Erythroblast (primary cell): ENCODE measurements around the gene PTMA.
A peak's percentile ranks its signal among the peaks of the same experiment; 100 is the strongest.

Experiments used
- DNase-seq, 2 experiments: peaks; one replicate each; lab custom pipeline; 2025; lab: John Stamatoyannopoulos, UW
- GATA1 ChIP-seq: IDR thresholded peaks from 2 replicates; pipeline ENCODE4 v1.6.1; 2011; ENCODE audit warnings: low read depth, mild to moderate bottlenecking, control low read depth, low read length, moderate library complexity
- POLR2A ChIP-seq: IDR thresholded peaks from 2 replicates; pipeline ENCODE4 v1.6.1; 2011; ENCODE audit warnings: mild to moderate bottlenecking, low read length

Gene PTMA

DNA sequence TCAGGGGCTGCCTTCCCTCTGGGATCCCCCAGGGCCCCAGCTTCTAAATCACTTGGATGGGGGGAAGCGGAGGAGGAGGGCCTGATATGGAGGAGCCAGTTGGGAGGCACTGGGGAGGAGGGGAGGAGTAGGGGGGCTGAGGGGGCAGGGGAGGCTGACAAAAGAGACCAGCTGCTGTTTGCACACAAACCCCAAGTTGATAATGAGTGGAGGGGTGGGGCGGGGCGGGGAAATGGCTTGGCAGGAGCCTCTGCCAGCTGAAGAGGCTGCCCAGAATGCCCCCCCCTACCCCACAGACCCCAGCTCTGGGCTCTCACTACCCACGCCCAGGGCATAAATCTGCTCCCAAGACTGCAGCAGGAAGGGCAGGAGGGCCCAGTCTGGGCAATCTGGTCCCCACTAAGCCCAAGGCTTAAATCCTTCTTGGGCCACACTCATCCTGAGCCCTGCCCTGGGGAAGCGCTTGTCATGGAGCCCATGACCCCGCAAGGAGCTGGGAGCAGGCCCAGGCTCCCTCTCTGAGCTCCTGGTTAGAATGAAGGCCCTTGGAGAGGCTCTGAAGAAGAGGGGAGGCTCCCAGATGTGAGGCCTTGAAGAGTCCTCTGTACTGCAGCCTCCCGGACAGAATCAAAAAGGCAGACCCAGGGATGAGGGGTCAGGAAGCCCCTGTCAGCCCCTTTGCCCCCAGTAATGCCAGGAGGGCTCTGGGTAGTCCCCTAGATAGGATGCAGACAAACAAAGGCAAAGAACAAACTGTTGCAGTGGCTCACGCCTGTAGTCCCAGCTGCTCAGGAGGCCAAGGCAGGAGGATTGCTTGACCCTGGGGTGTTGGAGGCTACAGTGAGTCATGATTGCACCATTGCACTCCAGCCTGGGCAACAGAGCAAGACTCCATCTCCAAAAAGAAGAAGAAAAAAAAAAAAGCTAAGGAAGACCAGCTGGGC lies 24.8 kb upstream of the PTMA start:
- no peak for DNase-seq
- TF ChIP-seq POLR2A (no peak), GATA1 (no peak)

DNA sequence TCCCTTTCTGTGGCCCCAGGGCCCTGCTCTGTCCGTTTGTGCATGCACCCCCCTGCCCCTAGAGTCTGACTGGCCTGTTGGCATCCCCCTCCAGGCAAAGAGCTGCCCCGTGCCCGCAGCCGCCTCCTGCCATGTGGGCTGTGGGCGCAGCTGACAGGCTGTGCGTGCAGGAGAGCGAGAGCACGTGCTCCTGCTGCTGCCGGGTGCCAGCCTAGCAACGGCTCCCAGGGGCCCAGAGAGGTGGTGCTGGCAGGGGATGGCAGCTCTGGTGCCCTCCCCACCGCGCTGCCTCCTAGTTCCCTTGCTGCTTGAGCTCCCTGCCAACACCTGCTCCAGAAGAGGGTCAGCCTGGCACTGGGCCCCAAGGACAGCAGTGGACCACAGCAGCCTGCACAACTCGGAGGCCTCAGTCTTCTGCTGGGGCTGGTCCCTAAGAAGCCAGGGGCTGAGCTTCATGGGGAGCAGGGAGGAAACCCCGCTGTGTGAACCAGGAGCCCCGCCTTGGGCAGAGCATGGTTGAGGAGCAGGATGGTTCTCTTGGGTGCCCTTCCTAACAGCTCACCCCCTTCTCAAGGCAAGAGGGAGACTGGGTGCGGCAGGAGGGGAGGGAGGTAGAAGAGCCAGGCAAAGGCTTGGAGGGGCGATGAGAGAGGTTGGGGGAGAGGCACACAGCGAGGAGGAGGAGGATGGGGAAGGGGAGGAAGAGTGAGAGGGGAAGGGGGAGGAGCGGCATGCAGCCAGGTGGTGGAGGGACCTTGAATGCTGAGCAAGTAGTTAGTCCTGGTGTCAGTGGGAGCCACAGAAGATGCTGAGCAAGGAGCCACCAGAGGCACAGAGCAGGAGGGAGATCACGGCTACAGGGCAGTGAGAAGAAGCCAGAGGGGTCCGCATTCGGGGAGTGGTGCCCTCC lies 23.8 kb upstream of the PTMA start:
- DNase-seq: no peak
- no peak for TF ChIP-seq POLR2A
- no peak for TF ChIP-seq GATA1

DNA sequence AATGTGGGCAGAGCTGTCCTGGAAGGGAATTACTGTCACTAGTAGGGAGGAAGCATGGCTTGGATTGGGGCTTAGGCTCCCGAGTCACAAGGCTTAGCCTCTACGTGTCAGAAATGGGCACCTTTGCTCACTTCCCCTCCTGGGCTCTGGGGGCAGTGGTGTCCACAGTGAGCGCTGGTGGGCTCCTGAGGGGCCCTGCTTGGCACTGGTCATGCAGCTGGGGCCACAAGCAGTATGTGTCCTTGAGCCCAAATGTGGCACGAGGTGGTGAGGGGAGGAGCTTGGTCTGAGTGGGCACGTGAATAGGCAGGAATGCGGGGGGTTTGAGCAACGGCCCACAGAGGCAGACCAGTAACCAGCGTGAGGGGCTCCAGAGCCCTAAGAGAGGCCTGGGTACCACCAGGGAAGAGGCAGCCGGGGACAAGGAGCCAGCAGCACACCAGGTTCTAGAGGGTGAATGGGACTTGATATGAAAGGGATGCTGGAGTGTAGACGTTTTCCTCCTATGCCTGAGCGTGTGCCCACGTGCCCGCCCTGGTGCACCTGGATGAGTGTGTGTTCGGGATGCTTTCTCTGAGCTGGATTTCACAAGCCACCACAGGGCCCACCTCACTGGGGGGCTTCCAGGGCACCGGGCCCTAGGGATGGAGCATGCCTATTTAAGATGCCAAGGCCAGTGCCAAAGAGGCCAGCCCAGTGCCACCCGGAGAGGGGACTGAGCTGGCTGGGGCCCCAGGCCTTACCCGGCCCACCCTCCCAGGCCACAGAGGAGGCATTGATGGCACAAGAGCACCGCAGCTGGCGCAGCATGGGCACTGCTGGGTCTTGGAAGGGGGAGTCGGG lies 22.8 kb upstream of the PTMA start:
- TF ChIP-seq GATA1: no peak
- TF ChIP-seq POLR2A: no peak
- no peak for DNase-seq

DNA sequence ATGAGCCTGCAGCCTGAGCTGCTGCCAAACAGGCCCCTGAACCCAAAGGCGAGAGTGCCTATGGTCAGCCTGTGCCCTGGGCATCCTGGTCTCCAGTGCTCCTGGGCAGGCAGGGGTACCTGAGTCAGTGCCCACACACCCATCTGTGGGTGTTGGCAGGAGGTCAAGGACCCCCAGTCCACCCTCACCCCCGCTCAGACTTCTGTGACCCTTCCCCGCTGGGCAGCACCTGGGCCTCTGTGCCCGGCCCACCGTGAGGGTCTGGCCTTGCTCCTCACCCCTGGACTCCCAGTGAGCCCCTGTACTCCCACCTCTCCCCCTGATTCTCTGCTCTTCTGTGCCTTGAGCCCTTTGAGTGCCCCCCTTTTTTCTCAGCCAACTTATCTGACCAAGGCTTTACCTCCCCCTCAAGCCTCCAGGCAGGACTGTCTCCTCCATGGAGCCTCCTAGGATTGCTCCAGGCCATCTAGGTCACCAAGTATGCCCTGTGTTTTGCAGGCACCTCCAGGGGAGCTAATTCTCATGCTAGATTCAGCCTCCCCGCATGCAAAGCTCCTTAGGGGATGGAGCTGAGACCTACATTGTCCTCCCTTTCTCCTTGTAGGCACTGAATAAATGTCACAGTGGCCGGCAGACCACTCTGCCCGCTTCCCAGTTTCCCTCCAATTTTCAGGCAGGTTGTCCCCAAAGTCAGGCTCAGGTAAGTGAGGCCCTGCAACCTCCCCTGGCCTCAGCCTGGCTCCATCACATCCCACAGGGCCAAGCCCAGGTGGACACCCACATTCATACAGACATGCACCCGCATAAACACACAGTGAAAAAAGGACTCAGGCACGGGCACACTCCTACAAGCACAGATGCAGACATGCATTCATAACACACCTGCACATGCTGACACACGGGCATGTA lies 21.9 kb upstream of the PTMA start:
- DNase-seq: no peak
- TF ChIP-seq GATA1: no peak
- no peak for TF ChIP-seq POLR2A

DNA sequence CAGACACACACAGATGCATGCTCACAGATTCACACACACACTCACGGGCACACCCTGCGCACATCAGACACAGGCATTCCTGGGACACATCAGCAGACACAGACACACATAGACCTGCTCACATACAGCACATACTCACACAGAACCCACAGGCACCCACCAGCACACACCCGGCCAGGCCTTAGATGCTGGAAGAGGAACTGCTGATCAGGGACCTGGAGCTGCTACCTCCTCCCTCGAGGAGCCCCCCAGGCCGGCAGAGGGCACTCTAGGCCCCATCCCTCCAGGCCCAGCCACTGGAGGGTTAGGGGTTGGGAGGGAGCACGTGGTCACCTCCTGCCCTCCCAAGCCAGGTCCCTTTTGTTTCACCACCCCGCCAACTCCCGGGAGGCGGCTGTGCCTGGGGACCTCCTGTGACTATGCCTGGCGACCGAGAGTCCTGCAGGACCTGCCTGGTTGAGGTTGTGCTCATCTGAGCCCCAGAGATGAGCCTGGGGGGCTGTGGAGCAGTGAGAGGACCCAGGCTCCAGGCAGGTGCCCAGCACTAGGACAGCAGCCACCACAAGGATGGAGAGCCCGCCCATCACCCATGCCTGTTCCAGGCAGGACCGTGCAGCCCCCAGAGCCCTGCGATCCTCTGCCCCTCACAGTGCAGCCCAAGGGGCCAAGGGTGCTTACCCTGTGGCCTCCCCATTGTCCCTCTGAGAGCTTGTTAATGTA lies 21.0 kb upstream of the PTMA start:
- TF ChIP-seq POLR2A (no peak), GATA1 (no peak)
- peak; percentile 69 to 71 for DNase-seq

DNA sequence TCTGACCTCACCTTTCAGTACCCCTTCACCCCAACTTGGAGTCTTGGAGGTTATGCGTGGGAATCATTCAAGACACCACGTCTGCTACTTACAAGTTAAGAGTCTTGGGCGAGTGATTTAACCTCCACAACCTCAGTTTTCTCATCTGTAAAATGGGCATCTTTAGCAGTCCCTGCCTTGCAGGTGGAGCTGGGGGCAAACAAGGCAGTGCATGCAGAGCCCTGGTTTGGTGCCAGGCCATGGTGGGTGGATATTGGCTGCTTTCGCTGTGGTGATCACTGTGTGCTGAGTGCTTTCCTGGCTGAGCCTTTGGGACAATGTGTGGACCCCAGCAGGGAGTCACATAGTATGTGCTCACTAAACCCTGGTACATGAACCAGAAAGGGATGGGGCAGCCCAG lies 20.4 kb upstream of the PTMA start:
- no peak for DNase-seq
- TF ChIP-seq POLR2A: no peak

DNA sequence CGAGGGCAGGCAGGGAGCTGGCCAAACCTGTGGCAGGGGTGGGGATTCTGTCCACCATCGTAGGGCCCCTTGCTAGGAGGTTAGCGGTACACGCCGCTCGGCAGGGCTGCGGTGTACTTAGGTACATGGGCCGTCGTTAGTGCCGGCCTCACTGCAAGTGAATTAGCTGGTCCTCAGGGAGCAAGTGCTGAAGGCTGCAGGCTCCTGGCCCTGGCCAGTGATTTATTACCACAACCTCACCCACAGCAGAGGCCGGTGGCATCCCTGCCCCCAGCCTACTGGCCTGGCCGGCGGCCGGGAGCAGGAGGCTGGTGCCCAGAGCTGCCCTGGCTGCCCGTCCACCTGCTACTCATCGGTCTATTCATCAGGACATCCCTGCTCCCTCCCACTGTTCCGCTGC lies 19.6 kb upstream of the PTMA start:
- TF ChIP-seq POLR2A (no peak), GATA1 (no peak)
- no peak for DNase-seq

DNA sequence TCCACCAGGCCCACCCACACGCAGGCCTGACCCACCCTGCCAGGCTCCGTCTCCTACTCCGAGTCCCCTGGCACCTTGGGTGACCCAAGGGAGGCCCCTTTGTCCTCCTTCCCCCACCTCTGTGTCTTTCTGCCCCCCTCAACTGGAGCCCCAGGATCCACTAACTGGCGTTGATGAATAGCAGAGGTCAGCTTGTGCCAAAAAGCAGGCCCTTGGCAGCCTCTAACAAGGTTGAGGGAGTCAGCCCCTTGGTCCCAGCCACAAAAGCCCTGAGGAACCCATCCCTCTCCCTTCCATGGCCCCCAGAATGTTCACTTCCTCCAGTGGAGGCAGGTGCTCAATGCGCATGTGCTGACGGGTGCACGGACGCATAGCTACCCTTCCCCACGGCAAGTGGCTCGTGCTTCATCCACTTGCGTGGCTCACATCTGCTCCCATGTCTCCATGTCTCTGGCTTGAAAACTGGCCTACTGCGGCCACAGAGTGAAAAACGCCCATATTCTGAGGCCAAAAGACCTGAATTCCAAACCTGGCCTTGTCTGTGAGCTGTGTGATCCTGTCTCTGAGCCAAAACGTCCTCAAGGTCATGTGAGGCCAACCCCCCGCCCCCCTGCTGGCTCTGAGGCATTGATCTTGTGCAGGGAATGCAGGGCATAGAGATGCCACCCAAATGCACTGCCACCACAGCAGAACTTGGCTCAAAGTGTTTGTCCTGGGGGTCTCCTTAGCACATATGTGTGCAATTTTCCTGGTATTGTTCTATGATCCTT lies 19.0 kb upstream of the PTMA start:
- DNase-seq: no peak
- no peak for TF ChIP-seq GATA1
- TF ChIP-seq POLR2A: no peak

DNA sequence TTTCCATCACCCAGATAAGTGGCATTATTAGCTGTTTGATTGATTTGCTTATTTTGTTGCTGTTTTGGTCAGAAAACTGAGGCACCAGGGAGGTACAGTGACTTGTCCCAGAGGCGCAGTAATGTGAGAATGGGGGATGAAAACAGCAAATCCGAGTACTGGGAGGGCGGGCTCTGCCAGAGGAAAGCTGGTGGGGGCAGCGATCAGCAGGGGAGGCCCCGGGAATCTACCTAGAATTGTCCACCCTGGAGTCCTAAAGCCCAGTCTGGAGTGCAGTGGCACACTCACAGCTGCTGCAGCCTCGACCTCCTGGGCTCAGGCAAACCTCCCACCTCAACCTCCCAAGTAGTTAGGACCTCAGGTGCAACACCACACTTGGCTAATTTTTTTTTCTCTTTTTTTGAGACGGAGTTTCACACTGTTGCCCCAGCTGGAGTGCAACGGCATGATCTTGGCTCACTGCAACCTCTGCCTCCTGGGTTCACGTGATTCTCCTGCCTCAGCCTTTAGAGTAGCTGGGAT lies 17.0 kb upstream of the PTMA start:
- DNase-seq: no peak
- TF ChIP-seq POLR2A (no peak), GATA1 (no peak)

DNA sequence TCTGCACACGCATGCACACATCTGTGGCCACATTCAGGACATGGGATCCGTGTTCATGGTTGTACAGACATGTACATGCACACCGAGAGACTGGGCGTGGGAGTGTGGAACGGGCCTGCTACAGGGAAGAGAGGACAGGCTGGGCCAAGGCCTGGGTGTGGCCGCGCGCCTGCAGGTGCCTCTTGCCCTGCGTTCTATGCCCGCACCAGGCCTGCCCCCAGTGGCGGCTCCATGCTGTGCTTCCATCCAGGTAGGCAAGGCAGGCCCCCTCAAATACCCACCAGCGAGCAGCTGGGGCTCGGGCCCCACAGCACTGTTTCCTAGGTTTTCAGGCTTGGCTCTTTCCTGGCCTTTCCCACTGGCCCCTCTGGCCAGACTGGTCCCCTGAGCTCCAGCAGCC lies 15.5 kb upstream of the PTMA start:
- TF ChIP-seq GATA1: no peak
- no peak for TF ChIP-seq POLR2A
- no peak for DNase-seq

DNA sequence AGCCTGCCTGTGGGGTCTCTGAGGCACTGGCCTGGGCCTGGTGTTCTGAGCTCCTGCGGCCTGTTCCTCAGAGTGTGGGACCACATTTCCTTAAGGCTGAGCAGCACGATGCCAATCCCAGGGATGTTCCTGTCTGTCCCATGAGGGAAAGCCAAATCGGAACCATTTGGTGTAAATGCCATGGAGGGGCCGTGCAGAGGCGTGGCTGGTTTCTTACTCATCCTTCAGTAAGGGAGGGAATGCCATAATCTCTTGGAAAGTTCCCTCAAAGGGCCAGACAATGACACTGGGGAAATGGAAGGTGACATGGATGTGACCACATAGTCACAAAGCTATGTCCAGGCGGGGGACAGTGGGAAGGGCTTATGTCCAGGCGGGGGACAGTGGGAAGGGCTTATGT lies 14.4 kb upstream of the PTMA start:
- no peak for DNase-seq

More for the DNA sequence above, 14.4 kb upstream of the PTMA start:
- no peak for TF ChIP-seq POLR2A
- no peak for TF ChIP-seq GATA1
